Heart right ventricle (tissue), 16 donors: ENCODE data around the gene ETFDH. TPM values are rescaled to one million over a fixed set of nuclear protein-coding genes. Genes with fewer than 3 reads are reported as not detected.

ENCODE experiments used
- ATAC-seq, 8 donors: fragments of 200-7000 bp; cut with Tn5 transposase; one replicate each; pipeline ENCODE4 v1.9.1; 2020; ENCODE audit warnings: mild to moderate bottlenecking in 8 of 8, moderate library complexity in 8 of 8, moderate number of reproducible peaks in 1 of 8
- DNase-seq, 2 donors: peaks; one replicate each; pipeline ENCODE4 v3.0.0-alpha.2; 2020
- H3K27ac ChIP-seq, 10 donors: fragments of 200-600 bp; sonication (generic) in 2 of 10; one replicate each; pipeline versions ENCODE4 v1.5.0 to v1.8.0; 2020 to 2022; ENCODE audit warnings: mild to moderate bottlenecking in 3 of 10
- H3K27me3 ChIP-seq, 7 donors: fragments of 200-600 bp; one replicate each; pipeline ENCODE4 v1.8.0; 2021 to 2022; ENCODE audit warnings: mild to moderate bottlenecking in 2 of 7
- H3K36me3 ChIP-seq, 9 donors: fragments of 200-600 bp; sonication (generic) in 1 of 9; one replicate each; pipeline versions ENCODE4 v1.5.0 to v1.8.0; 2020 to 2022; ENCODE audit warnings: mild to moderate bottlenecking in 2 of 9
- H3K4me1 ChIP-seq, 9 donors: fragments of 200-600 bp; sonication (generic) in 1 of 9; one replicate each; pipeline versions ENCODE4 v1.5.0 to v1.8.0; 2020 to 2022; ENCODE audit warnings: mild to moderate bottlenecking in 4 of 9
- H3K4me3 ChIP-seq, 10 donors: fragments of 200-600 bp; sonication (generic) in 2 of 10; one replicate each; pipeline versions ENCODE4 v1.5.0 to v1.8.0; 2020 to 2022; ENCODE audit warnings: mild to moderate bottlenecking in 7 of 10, moderate library complexity in 2 of 10
- H3K9me3 ChIP-seq, 11 donors: fragments of 200-600 bp in 10 of 11; sonication (generic) in 2 of 11; one replicate each; pipeline versions ENCODE4 v1.5.0 to v1.8.0; 2013 to 2022; ENCODE audit warnings: mild to moderate bottlenecking in 2 of 11, control low read depth in 1 of 11, moderate library complexity in 1 of 11
- WGBS, 2 donors: extraction: QIAGEN DNeasy Blood & Tissue Kit; methylation state at CpG; one replicate each; pipeline ENCODE4 v1.1.7; 2013; ENCODE audit warnings: inconsistent platforms in 1 of 2; 5-methylcytosine and 5-hydroxymethylcytosine counted together
- intact Hi-C, 10 donors: fragments of 100-400 bp; cut with DNase I; formaldehyde crosslinking; loops; one replicate each; pipeline versions ENCODE4 v1.11.1 to v1.14.2; 2022
- long read RNA-seq, 3 donors: library from polyadenylated mRNA; unstranded; transcript quantifications; one replicate each; pipeline ENCODE4 v2.0.0, GENCODE V29; 2020 to 2021
- polyA plus RNA-seq, 2 donors: library from polyadenylated mRNA; stranded (reverse); fragments of 200-250 nt; gene quantifications; one replicate each; pipeline ENCODE4 v1.2.3, GENCODE V29; 2013
- total RNA-seq, 10 donors: library from RNA; stranded (reverse); fragmentation: NEBNext Ultra II Directional in 3 of 10; extraction: Animal tissue kit (Norgen Biotek cat#: 25700) in 3 of 10; gene quantifications; one replicate each; pipeline versions ENCODE4 v1.2.1 to v1.2.4, GENCODE V29; 2021 to 2023
- TF ChIP-seq, protein P1 (sequence below), 9 donors: fragments of 200-600 bp; sonication (generic) in 2 of 9; IDR thresholded peaks; one replicate each; pipeline versions ENCODE4 v1.5.0 to v1.8.0; 2021 to 2022; ENCODE audit warnings: antibody characterized with exemption in 9 of 9, mild to moderate bottlenecking in 5 of 9, moderate library complexity in 1 of 9
- donor health status: Arrhythmogenic right ventricular cardiomyopathy.
- donor health status: ischemic (EF 13 %, LVEDD 7.1; RV severe dilation, severe dysfunction).
- donor health status: healthy with polysubstance abuse.
- donor health status: DM: no; HTN: yes; CAD: no.
- donor health status: DM: no; HTN: no; CAD: no.
- donor health status: ischemic (EF 25% LVEDD 6.9; RV normal size, moderate dysfunction).
- donor health status: ischemic (EF 25% LVEDD 5.7; RV mildly dilated, moderate dysfunction).
- donor health status: healthy.
- donor health status: DM: yes; HTN: yes; CAD: no.
- donor health status: Ischemic cardiomyopathy.
- donor health status: ischemic (EF 35%, LVEDD 5.7; RV mildly dilated, moderate dysfunction).
- donor health status: nonischemic (EF 11% LVEDD 7.7; RV severe dilation, severe dysfunction).
- donor health status: DM: yes; HTN: yes; CAD: no.
- donor health status: PGD.
- donor health status: ischemic (EF 29% LVEDD 5.4; RV normal size, mild dysfunction).
- donor health status: nonischemic (EF 23%, LVEDD 6.1; RV moderate dilation, normal function).

The ETFDH gene
- total RNA-seq (100 to 1,000 TPM; 140 to 305 (median 219) TPM), polyA plus RNA-seq (100 to 1,000 TPM in 1 of 2 donors, 10 to 100 TPM in 1; 47.3 to 141 TPM)
- long read RNA-seq, donor 1, transcript ETFDH-206 (13 exons, 3,282 nt) = major isoform, 428 of 462 reads
- long read RNA-seq, donor 1, partial matches to known transcripts = 12 of 462 reads
- long read RNA-seq, donor 1, other reads (novel, unspliced or antisense) = 21 of 462 reads
- long read RNA-seq, donor 2, transcript ETFDH-201 (12 exons, 1,903 nt) = minor isoform, 6 of 568 reads
- long read RNA-seq, donor 2, transcript ETFDH-206 (13 exons, 3,282 nt) = major isoform, 508 of 568 reads
- long read RNA-seq, donor 2, partial matches to known transcripts = 27 of 568 reads
- long read RNA-seq, donor 2, other reads (novel, unspliced or antisense) = 27 of 568 reads
- long read RNA-seq, donor 3, transcript ETFDH-206 (13 exons, 3,282 nt) = major isoform, 804 of 943 reads
- long read RNA-seq, donor 3, transcript ETFDH-201 (12 exons, 1,903 nt) = minor isoform, 8 of 943 reads
- long read RNA-seq, donor 3, partial matches to known transcripts = 70 of 943 reads
- long read RNA-seq, donor 3, other reads (novel, unspliced or antisense) = 61 of 943 reads

DNA sequence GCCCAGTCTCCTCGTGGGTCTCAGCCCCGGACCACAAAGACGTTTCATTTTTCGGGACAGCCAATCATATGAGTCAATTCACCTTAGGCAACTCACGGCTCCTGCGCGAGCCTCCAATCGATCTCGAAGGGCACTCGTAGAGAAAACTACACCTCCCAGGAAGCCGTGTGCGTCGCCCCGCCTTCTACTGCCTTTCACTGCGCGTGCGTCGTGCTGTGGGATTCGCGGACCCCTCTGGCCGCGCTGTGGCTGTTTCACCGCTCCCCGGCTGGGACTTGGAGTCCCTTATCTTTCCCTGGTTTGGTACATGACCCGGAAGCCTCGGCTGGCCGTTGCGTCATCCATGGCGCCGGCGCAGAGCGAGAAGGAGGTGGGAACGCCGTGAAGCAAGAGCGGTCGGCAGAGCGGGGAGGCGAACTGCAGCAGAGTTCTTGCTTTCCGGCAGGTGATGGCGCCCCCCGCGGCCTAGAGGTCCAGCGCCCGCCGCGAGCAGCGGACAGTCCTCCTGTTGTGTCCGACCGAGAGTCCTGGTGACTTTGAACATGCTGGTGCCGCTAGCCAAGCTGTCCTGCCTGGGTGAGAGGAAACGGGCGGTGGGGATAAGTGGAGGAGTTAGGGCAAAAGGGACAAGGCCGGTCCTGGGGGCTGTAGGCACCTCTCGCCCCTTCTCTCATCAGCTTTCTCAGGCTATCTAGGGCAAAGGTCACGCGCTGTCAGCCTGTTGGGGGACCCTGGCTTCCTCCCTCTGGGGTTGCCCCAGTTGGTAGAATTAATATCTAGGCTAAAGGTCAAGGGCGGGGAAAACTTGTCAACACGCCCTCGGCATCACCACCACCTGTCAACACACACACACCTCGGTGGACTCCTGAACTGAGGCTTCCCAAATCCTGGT lies at the start of gene ETFDH:
ETFDH (plus strand) TSS at position 382 of the 892 bp plus-strand sequence; CDS start at position 543, 161 bp downstream.
- ATAC-seq (peak; percentile 93 to 97 (median 96)), DNase-seq (peak; percentile 99)
- intact Hi-C loops = no loop called here
- Histone ChIP-seq H3K4me1 (peaks cover 0 to 31% (median 27%) of the 10 kb centered on the region in 9 donors), H3K4me3 (peak within 1 kb of the TSS; percentile 67 to 94 (median 86)), H3K27me3 (no peaks in the 10 kb centered on the region), H3K27ac (peak within 1 kb of the TSS; percentile 94 to 98 (median 96)), H3K36me3 (peaks cover 0 to 15% (median 0%) of the 10 kb centered on the region in 9 donors), H3K9me3 (no peaks in the 10 kb centered on the region)
- TF ChIP-seq, protein P1, sequence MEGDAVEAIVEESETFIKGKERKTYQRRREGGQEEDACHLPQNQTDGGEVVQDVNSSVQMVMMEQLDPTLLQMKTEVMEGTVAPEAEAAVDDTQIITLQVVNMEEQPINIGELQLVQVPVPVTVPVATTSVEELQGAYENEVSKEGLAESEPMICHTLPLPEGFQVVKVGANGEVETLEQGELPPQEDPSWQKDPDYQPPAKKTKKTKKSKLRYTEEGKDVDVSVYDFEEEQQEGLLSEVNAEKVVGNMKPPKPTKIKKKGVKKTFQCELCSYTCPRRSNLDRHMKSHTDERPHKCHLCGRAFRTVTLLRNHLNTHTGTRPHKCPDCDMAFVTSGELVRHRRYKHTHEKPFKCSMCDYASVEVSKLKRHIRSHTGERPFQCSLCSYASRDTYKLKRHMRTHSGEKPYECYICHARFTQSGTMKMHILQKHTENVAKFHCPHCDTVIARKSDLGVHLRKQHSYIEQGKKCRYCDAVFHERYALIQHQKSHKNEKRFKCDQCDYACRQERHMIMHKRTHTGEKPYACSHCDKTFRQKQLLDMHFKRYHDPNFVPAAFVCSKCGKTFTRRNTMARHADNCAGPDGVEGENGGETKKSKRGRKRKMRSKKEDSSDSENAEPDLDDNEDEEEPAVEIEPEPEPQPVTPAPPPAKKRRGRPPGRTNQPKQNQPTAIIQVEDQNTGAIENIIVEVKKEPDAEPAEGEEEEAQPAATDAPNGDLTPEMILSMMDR (IDR thresholded peaks at IDR 0.05) = peak; percentile 48 to 89 (median 61)
- 0% methylated on average over 60 of the region's 60 CpGs for WGBS, 2 donors

DNA sequence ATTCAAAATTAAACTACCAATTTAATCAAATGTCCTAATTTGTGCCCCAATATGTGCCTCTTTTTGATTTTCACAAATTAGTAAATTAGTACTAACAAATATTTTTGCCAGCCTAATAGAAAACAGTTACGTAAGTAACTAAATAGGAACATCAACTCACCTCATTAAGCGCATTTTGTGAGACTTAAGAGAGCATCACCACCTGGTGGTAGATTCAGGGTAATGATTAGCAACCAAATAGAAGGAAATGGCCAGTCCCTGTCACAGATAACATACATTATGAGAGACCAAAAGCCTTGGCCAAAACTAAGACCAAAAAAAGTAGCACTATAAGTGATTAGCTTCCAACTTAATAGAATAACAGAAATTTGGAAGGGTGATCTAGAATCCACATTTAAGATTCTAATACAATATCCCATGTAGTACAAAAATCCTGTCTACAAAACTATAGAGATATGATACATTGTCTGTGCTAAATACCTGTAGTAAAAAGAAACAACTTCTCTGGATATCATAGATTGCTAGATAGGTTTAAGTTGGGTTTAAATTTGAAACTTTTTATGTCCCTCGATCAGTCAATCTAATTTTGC lies 47.1 kb upstream of the ETFDH start:
- Histone ChIP-seq H3K27ac (peak overlapping the region in 3 of 10 donors; percentile 12 to 61 (median 56)), H3K27me3 (no peaks in the 10 kb centered on the region), H3K4me3 (no peak overlapping the region), H3K9me3 (peaks cover 0 to 5% (median 0%) of the 10 kb centered on the region in 11 donors), H3K36me3 (no peaks in the 10 kb centered on the region), H3K4me1 (peaks cover 0 to 31% (median 6%) of the 10 kb centered on the region in 9 donors)
- TF ChIP-seq, protein P1 (IDR thresholded peaks at IDR 0.05) = peak; percentile 43 to 80 (median 72)
- intact Hi-C loops = loop anchor here (1.0 to 10.0 kb wide), 11 partner anchors 123 to 633 kb away; no protein-coding TSS in a partner anchor
- DNase-seq (peak in 1 of 2 donors; percentile 19), ATAC-seq (peak in 7 of 8 donors; percentile 46 to 89 (median 80))
- WGBS, 2 donors = 23 to 31% methylated on average over 3 of the region's 3 CpGs

DNA sequence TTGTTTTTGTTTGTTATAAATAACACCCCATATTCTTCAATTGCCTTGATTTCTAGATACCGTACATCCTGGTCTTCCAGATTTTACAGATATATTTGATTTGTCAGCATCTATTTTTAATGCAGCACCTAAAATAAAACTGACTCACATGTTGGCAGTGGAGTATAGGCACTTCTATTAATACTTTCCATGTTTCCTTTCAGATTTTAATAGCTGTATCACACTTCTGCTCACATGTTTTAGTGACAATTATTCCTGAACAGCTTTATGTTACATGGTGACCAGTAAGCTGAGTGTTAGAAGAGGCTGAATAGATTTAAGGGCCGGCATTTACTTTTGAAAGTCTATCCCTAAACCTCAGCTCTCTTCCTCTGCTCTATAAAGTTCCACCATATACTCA lies 46.6 kb upstream of the ETFDH start:
- peaks cover 0 to 5% (median 0%) of the 10 kb centered on the region in 11 donors for H3K9me3 ChIP-seq
- peak; percentile 69 to 93 (median 85) for ATAC-seq
- intact Hi-C loops = loop anchor here (1.0 to 10.0 kb wide), 9 partner anchors 129 to 631 kb away; no protein-coding TSS in a partner anchor
- TF ChIP-seq, protein P1 (IDR thresholded peaks at IDR 0.05) = no peak
- WGBS, 2 donors = 26 to 39% methylated on average over 2 of the region's 2 CpGs
- H3K4me1 ChIP-seq = peaks cover 0 to 33% (median 6%) of the 10 kb centered on the region in 9 donors
- DNase-seq = no peak
- no peak overlapping the region for H3K4me3 ChIP-seq
- H3K27me3 ChIP-seq = no peaks in the 10 kb centered on the region
- H3K36me3 ChIP-seq = no peaks in the 10 kb centered on the region
- peak overlapping the region in 5 of 10 donors; percentile 12 to 61 (median 51) for H3K27ac ChIP-seq
